ENCODE data around the gene ABCB6. TPM values are rescaled to one million over a fixed set of nuclear protein-coding genes. Genes with fewer than 3 reads are reported as not detected.
A peak's percentile ranks its signal among the peaks of the same experiment; 100 is the strongest.

ABCB6 gene
- total RNA-seq, 1 experiment from 2014 or later, result 68.6 TPM

DNA sequence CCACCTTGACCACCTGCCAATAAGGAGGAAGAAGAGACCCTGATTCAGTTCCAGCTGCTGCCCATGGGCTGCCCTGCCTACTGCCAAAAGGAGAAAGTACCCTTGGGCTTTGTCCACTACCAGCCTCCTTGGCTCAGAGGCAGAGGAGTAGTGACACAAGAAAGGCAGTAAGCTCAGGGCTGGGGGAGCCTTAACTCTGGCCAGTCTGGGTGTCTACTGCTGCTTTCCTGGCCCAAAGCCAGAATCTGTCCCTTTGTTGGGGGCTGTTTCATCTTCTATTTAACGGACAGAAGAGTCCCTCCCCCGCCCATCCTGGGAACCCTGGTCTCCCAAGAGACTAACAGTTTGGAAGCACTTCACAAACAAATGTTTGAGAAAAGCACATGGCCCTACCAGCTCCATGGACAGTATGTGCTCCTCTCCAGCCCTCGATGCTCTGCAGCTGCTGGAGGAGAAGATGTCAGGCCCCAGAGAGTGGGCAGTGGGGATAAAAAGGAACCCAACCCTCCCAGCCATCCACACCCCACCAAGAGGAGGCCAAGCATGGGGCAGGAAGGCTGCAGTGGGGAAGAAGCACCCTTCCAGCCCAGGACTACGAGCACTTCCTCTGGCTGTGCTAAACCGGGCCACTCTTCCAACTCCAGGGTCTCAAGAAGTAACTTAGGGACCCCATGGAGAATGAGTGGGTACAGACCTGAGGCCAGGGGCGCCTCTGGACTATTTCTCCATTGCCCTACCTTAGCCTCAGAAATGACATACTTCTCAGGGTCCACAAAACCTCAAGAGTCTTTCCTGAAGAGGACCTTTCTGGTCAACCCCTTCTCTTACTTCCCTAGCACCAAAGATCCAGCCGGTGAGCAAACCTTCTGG, 9.5 kb upstream of the ABCB6 start:
- intact Hi-C loops (cut with micrococcal nuclease; ENCODE audit: unreplicated experiment), result no loop called here
- POLR2A ChIA-PET, result interaction anchor here (1.6 to 1.7 kb wide), 3 partner anchors 10 to 51 kb away, joined by 6 to 27 read pairs (median 11); partner anchors contain the start of genes ABCB6, DNAJB2, GLB1L and STK16
- no peaks in the 10 kb centered on the region for H3K27me3 ChIP-seq (replicated peaks; ENCODE audit: control insufficient read depth, insufficient read depth, low read length)
- peaks cover 43% of the 10 kb centered on the region for H3K36me3 Mint-ChIP-seq (ENCODE audit: insufficient read depth, unreplicated experiment)
- H3K9me3 Mint-ChIP-seq (ENCODE audit: unreplicated experiment), result no peaks in the 10 kb centered on the region
- TF ChIP-seq, protein P1, sequence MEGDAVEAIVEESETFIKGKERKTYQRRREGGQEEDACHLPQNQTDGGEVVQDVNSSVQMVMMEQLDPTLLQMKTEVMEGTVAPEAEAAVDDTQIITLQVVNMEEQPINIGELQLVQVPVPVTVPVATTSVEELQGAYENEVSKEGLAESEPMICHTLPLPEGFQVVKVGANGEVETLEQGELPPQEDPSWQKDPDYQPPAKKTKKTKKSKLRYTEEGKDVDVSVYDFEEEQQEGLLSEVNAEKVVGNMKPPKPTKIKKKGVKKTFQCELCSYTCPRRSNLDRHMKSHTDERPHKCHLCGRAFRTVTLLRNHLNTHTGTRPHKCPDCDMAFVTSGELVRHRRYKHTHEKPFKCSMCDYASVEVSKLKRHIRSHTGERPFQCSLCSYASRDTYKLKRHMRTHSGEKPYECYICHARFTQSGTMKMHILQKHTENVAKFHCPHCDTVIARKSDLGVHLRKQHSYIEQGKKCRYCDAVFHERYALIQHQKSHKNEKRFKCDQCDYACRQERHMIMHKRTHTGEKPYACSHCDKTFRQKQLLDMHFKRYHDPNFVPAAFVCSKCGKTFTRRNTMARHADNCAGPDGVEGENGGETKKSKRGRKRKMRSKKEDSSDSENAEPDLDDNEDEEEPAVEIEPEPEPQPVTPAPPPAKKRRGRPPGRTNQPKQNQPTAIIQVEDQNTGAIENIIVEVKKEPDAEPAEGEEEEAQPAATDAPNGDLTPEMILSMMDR (IDR thresholded peaks at IDR 0.05; ENCODE audit: insufficient read depth in 1 of 2, low read depth in 1 of 2, low read length in 1 of 2, severe bottlenecking in 1 of 2, unreplicated experiment in 1 of 2), result no peak
- no peaks in the 10 kb centered on the region for H3K4me1 Mint-ChIP-seq (ENCODE audit: low read depth, unreplicated experiment)
- peak overlapping the region; percentile 69 for H3K4me3 ChIP-seq (ENCODE audit: low read depth, low read length)
- 0 out of 2 replicates have a peak, but pooled peaks cover 4% of the 10 kb centered on the region for H3K4me1 ChIP-seq
- CTCF ChIA-PET, result no interaction called here
- peaks cover 8% of the 10 kb centered on the region for H3K36me3 ChIP-seq (ENCODE audit: control insufficient read depth, insufficient read depth, low read length)
- DNase-seq, result no peak
- peak overlapping the region; percentile 100 for H3K4me3 Mint-ChIP-seq (ENCODE audit: unreplicated experiment)
- no peaks in the 10 kb centered on the region for H3K9me3 ChIP-seq
- H3K27ac Mint-ChIP-seq (ENCODE audit: unreplicated experiment), result peak overlapping the region; percentile 100
- BruUV-seq (replicated peaks), result no TSS peak
- H3K27me3 Mint-ChIP-seq (ENCODE audit: insufficient read depth, unreplicated experiment), result no peaks in the 10 kb centered on the region

GRCh38 chr2:219225350-219225749, 6.6 kb upstream of the ABCB6 start:
- Histone ChIP-seq H3K27me3 (replicated peaks; ENCODE audit: control insufficient read depth, insufficient read depth, low read length) (no peaks in the 10 kb centered on the region), H3K4me1 (no peaks in the 10 kb centered on the region), H3K36me3 (ENCODE audit: control insufficient read depth, insufficient read depth, low read length) (peaks cover 3% of the 10 kb centered on the region; the same call in 1 of the 2 replicates), H3K4me3 (ENCODE audit: low read depth, low read length) (no peak overlapping the region), H3K9me3 (no peaks in the 10 kb centered on the region)
- H3K4me1 Mint-ChIP-seq (ENCODE audit: low read depth, unreplicated experiment), result no peaks in the 10 kb centered on the region
- intact Hi-C loops (cut with micrococcal nuclease; ENCODE audit: unreplicated experiment), result no loop called here
- DNase-seq, result no peak
- no TSS peak for BruUV-seq (replicated peaks)
- no peak overlapping the region for H3K27ac Mint-ChIP-seq (ENCODE audit: unreplicated experiment)
- H3K27me3 Mint-ChIP-seq (ENCODE audit: insufficient read depth, unreplicated experiment), result no peaks in the 10 kb centered on the region
- TF ChIP-seq, protein P1 (IDR thresholded peaks at IDR 0.05; ENCODE audit: insufficient read depth in 1 of 2, low read depth in 1 of 2, low read length in 1 of 2, severe bottlenecking in 1 of 2, unreplicated experiment in 1 of 2), result no peak
- H3K4me3 Mint-ChIP-seq (ENCODE audit: unreplicated experiment), result no peak overlapping the region
- ChIA-PET POLR2A (no interaction called here), CTCF (no interaction called here)
- H3K9me3 Mint-ChIP-seq (ENCODE audit: unreplicated experiment), result no peaks in the 10 kb centered on the region
- peaks cover 46% of the 10 kb centered on the region for H3K36me3 Mint-ChIP-seq (ENCODE audit: insufficient read depth, unreplicated experiment)

DNA sequence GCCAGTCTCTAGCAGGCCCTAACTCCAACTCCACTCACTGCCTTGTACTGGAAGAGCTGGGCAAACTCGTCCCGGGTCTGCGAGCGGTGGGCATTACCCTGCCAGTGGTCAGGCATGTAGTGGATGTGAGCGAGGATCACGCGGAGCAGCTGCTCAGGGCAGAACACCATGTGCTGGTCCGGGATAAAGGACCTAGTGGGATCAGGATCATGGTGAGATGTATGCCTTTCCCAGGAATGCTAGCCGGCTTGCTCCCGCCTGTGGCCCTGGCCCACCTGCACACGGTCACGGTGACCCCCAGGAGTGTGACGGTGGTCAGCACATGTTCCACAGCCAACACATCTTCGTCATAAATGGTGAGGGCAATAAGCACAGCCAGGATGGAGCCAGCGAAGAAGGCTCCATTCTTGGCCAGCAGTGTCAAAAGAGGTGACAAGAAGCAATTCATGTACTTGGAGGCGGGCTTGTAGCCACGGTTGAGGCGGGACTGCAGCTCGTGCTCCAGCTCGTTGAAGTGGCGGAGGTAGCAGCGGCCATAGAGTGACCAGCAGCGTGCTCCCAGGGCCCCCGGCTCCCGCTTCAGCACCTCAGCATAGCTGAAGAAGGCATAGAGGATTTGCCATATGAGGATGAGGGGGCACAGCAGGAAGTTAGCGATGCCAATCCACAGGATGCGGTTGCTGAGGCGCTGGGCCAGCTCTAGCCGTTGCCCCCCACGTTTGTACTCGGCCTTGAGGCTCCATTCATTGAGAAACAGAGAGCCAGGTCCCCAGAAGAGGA, 5.3 kb upstream of the ABCB6 start:
- no peaks in the 10 kb centered on the region for H3K27me3 ChIP-seq (replicated peaks; ENCODE audit: control insufficient read depth, insufficient read depth, low read length)
- TF ChIP-seq, protein P1 (IDR thresholded peaks at IDR 0.05; ENCODE audit: insufficient read depth in 1 of 2, low read depth in 1 of 2, low read length in 1 of 2, severe bottlenecking in 1 of 2, unreplicated experiment in 1 of 2), result no peak
- POLR2A ChIA-PET, result no interaction called here
- no peaks in the 10 kb centered on the region for H3K4me1 Mint-ChIP-seq (ENCODE audit: low read depth, unreplicated experiment)
- no TSS peak for BruUV-seq (replicated peaks)
- H3K4me3 Mint-ChIP-seq (ENCODE audit: unreplicated experiment), result no peak overlapping the region
- H3K27me3 Mint-ChIP-seq (ENCODE audit: insufficient read depth, unreplicated experiment), result no peaks in the 10 kb centered on the region
- peaks cover 38% of the 10 kb centered on the region for H3K36me3 Mint-ChIP-seq (ENCODE audit: insufficient read depth, unreplicated experiment)
- H3K9me3 ChIP-seq, result no peaks in the 10 kb centered on the region
- H3K4me3 ChIP-seq (ENCODE audit: low read depth, low read length), result no peak overlapping the region
- no peak for DNase-seq
- H3K36me3 ChIP-seq (ENCODE audit: control insufficient read depth, insufficient read depth, low read length), result peaks cover 3% of the 10 kb centered on the region; the same call in 1 of the 2 replicates
- no peak overlapping the region for H3K27ac Mint-ChIP-seq (ENCODE audit: unreplicated experiment)
- no peaks in the 10 kb centered on the region for H3K9me3 Mint-ChIP-seq (ENCODE audit: unreplicated experiment)
- intact Hi-C loops (cut with micrococcal nuclease; ENCODE audit: unreplicated experiment), result no loop called here
- H3K4me1 ChIP-seq, result 0 out of 2 replicates have a peak, but pooled peaks cover 5% of the 10 kb centered on the region
- CTCF ChIA-PET, result no interaction called here

All from Caco-2 (cell line).